Right atrium auricular region (tissue), 2 donors: ENCODE data around the gene EXOSC1. TPM values are rescaled to one million over a fixed set of nuclear protein-coding genes. Genes with fewer than 3 reads are reported as not detected.
"Not testable (repeated sequence)": the region's sequence is repeated elsewhere in the genome, so short reads cannot be mapped to it uniquely, and the experiment has no call there.

Source experiments
- DNase-seq: peaks from one replicate; pipeline ENCODE4 v3.0.0-alpha.2; 2019; ENCODE audit warnings: low spot score
- H3K27ac ChIP-seq, 2 donors: fragments of 200-600 bp; sonication (generic); 1 replicate in 1 of 2; 2 replicates in 1 of 2; pipeline ENCODE4 v1.5.1; 2016 to 2019
- H3K27me3 ChIP-seq, 2 donors: fragments of 200-600 bp; sonication (generic); one replicate each; pipeline versions ENCODE4 v1.5.1 to v1.6.0; 2017 to 2019
- H3K36me3 ChIP-seq: fragments of 200-600 bp; sonication (generic); one replicate; pipeline ENCODE4 v1.5.1; 2016
- H3K4me1 ChIP-seq, 2 donors: fragments of 200-600 bp; sonication (generic); one replicate each; pipeline versions ENCODE4 v1.5.1 to v1.6.0; 2017 to 2019
- H3K4me3 ChIP-seq, 2 donors: fragments of 200-600 bp; sonication (generic); 1 replicate in 1 of 2; 2 replicates in 1 of 2; pipeline ENCODE4 v1.5.1; 2017 to 2019; ENCODE audit warnings: mild to moderate bottlenecking in 1 of 2, moderate library complexity in 1 of 2
- H3K9me3 ChIP-seq, 2 donors: fragments of 200-600 bp; sonication (generic); one replicate each; pipeline ENCODE4 v1.5.1; 2019
- total RNA-seq, 2 donors: library from RNA; depleted of rRNA; stranded (reverse); fragments of >200 nt; gene quantifications; one replicate each; pipeline ENCODE4 v1.1.0, GENCODE V29; 2016
- TF ChIP-seq, protein P1 (sequence below), 2 donors: fragments of 200-600 bp; sonication (generic); IDR thresholded peaks; one replicate each; pipeline ENCODE4 v1.5.1; 2019; ENCODE audit warnings: antibody characterized with exemption in 2 of 2

EXOSC1 gene
- total RNA-seq, 2 donors from 2014 or later: 16.0 to 17.5 TPM

DNA sequence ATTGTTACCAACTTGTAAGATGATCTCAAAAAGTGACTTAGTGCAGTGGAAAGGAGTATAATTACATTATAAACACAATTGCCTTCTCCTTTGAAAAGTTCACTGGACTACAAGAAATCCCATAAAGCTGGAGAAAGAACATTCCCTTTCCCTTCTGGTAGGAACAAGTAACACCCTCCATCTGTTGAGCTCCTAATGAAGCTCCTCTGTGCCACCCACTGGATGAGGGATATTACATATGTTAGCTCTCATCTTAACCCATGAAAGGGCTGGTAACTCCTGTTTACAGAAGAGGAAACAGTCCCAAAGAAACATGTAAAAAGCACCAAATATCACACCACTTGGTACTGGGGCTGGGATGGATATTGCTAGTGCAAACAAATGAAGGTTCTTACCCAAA, 11.8 kb downstream of the EXOSC1 start:
- Histone ChIP-seq H3K27ac (no peak overlapping the region), H3K4me3 (no peak overlapping the region), H3K4me1 (no peaks in the 10 kb centered on the region), H3K9me3 (no peaks in the 10 kb centered on the region), H3K27me3 (no peaks in the 10 kb centered on the region), H3K36me3 (peaks cover 82% of the 10 kb centered on the region)
- TF ChIP-seq, protein P1, sequence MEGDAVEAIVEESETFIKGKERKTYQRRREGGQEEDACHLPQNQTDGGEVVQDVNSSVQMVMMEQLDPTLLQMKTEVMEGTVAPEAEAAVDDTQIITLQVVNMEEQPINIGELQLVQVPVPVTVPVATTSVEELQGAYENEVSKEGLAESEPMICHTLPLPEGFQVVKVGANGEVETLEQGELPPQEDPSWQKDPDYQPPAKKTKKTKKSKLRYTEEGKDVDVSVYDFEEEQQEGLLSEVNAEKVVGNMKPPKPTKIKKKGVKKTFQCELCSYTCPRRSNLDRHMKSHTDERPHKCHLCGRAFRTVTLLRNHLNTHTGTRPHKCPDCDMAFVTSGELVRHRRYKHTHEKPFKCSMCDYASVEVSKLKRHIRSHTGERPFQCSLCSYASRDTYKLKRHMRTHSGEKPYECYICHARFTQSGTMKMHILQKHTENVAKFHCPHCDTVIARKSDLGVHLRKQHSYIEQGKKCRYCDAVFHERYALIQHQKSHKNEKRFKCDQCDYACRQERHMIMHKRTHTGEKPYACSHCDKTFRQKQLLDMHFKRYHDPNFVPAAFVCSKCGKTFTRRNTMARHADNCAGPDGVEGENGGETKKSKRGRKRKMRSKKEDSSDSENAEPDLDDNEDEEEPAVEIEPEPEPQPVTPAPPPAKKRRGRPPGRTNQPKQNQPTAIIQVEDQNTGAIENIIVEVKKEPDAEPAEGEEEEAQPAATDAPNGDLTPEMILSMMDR (IDR thresholded peaks at IDR 0.05): no peak
- no peak for DNase-seq

GRCh38 chr10:97428572-97428981, 17.2 kb downstream of the EXOSC1 start:
- no peaks in the 10 kb centered on the region for H3K9me3 ChIP-seq
- TF ChIP-seq, protein P1 (IDR thresholded peaks at IDR 0.05): no peak
- no peak for DNase-seq
- H3K4me3 ChIP-seq: no peak overlapping the region
- H3K27me3 ChIP-seq: no peaks in the 10 kb centered on the region
- peaks cover 0 to 32% of the 10 kb centered on the region in 2 donors for H3K4me1 ChIP-seq
- no peak overlapping the region for H3K27ac ChIP-seq
- H3K36me3 ChIP-seq: peaks cover 38% of the 10 kb centered on the region

- Histone ChIP-seq H3K4me3 (peak overlapping the region; percentile 86 to 94), H3K4me1 (peaks cover 0 to 32% of the 10 kb centered on the region in 2 donors), H3K27ac (peak overlapping the region; percentile 94 to 95), H3K27me3 (no peaks in the 10 kb centered on the region), H3K9me3 (no peaks in the 10 kb centered on the region), H3K36me3 (peaks cover 34% of the 10 kb centered on the region)
- TF ChIP-seq, protein P1 (IDR thresholded peaks at IDR 0.05): no peak
- no peak for DNase-seq
These were observed 18.1 kb downstream of the EXOSC1 start for GRCh38 chr10:97427571-97428179.

DNA sequence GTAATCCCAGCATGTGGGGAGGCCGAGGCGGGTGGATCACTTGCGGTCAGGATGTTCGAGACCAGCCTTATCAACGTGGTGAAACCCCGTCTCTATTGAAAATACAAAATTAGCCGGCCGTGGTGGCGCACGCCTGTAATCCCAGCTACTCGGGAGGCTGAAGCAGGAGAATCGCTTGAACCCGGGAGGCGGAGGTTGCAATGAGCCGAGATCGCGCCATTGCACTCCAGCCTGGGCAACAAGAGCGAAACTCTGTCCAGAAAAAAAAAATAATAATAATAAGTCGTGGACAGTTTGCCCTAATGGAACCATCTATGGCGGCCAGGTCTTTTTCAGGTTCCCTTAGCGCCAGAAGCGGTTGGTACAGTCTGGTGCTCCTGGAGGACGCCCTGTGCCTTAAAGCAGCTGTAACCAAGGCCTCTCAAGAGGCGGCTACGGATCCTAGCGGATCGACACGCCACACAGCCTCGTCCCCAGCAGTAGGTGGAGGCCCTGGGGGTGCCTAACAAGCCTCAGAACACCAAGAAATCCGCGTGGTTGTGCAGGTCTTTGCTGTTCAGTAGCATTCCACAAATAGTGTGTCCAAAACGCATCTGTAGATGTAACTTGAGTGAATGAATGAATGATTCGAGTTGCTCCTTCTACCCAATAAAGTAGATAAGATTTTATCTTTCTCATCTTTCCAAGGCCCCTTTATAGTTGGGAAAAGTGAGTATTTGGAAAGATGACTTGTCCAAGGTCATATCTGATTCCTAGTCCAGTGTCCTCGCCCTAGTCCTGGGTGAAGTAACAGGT, 18.8 kb downstream of the EXOSC1 start:
- TF ChIP-seq, protein P1 (IDR thresholded peaks at IDR 0.05): no peak
- no peaks in the 10 kb centered on the region for H3K9me3 ChIP-seq
- H3K27me3 ChIP-seq: no peaks in the 10 kb centered on the region
- H3K36me3 ChIP-seq: peaks cover 31% of the 10 kb centered on the region
- peak overlapping the region; percentile 94 to 95 for H3K27ac ChIP-seq
- DNase-seq: no peak
- H3K4me3 ChIP-seq: peak overlapping the region; percentile 86 to 94
- H3K4me1 ChIP-seq: peaks cover 0 to 32% of the 10 kb centered on the region in 2 donors

DNA sequence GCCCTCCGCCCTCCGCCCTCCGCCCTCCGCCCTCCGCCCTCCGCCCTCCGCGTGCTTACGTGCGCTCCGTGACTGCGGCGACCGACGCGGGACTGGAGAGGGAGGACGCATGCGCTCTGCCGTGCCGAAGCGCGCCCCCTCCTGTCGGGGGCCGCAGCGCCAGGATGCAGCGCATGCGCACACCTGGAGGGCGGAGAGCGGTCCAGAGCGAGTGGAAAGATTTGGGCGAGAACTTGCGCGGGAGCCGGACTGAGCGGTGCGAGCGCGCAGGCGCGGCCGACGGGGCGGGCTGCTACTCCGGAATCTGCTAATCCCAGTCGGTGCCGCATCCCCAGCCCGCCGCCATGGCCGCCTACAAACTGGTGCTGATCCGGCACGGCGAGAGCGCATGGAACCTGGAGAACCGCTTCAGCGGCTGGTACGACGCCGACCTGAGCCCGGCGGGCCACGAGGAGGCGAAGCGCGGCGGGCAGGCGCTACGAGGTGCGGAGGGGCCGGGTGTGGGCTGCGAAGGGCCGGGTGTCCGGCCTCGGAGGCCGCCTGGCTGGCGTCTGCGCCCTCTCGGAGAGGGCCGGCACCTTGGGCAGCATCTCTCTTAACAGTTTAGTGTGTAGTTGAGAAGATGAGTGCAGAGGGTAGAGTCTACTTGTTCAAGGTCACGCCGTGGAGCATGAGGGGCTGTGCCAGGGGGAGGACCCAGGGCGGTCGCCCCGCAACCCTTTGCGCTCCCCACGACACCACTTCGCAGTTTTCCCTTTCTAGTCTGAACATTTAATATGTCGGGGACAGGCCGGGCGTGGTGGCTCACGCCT, 19.6 kb downstream of the EXOSC1 start, which contains the start of gene PGAM1:
Gene PGAM1 (plus strand): TSS at position 228 of the 812 bp plus-strand sequence. CDS start 117 bp downstream, at position 345.
- DNase-seq: peak; percentile 96
- peaks cover 0 to 32% of the 10 kb centered on the region in 2 donors for H3K4me1 ChIP-seq
- peak within 1 kb of the TSS; percentile 94 to 95 for H3K27ac ChIP-seq
- peak within 1 kb of the TSS; percentile 86 to 94 for H3K4me3 ChIP-seq
- TF ChIP-seq, protein P1 (IDR thresholded peaks at IDR 0.05): peak; percentile 66 to 74
- H3K36me3 ChIP-seq: peaks cover 23% of the 10 kb centered on the region
- no peaks in the 10 kb centered on the region for H3K27me3 ChIP-seq
- H3K9me3 ChIP-seq: no peaks in the 10 kb centered on the region

- peaks cover 0 to 32% of the 10 kb centered on the region in 2 donors for H3K4me1 ChIP-seq
- not testable (repeated sequence) for H3K9me3 ChIP-seq, DNase-seq, H3K27ac ChIP-seq, H3K4me3 ChIP-seq, H3K27me3 ChIP-seq, H3K36me3 ChIP-seq
These were observed 22.1 kb downstream of the EXOSC1 start for GRCh38 chr10:97423757-97424098.
